HG03039 (cell line): ENCODE results near the gene USP34.
"Not testable (repeated sequence)": the region's sequence is repeated elsewhere in the genome, so short reads cannot be mapped to it uniquely, and the experiment has no call there.

Source experiments
- ATAC-seq: cut with Tn5 transposase; IDR thresholded peaks from one replicate; pipeline ENCODE4 v1.9.1; 2021; ENCODE audit warnings: mild to moderate bottlenecking, moderate library complexity; ENCODE audit not compliant: unreplicated experiment

Gene USP34

DNA sequence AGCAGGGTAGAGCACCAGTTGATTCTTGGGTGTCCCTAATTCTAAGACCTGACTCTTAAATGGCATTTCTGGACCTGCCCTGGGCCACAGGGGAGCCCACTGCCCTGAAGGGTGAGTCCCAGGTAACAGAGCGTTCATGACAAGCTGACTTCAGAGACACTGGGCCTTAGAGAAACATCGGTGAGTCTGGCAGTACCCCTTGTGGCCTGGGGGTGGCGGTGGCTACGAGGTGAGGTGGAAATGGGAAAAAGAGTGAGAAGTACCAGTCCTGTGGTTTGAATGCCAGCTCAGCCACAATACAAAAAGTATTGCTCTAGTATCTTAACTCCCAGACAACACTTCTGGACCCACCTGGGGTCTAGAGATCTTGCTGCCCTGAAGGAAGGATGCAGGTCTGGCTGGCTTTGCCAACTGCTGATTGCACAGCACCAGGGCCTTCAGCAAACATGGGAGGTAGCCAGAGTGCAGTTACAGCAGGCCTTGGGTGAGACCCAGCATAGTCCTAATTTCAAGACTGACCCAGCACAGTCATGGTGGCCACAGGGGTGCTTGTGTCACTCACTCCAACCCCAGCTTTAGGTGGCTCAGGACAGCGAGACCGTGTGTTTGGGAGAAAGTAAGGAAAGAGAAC is 44.5 kb downstream of the USP34 start:
- ATAC-seq, result peak; percentile 72

DNA sequence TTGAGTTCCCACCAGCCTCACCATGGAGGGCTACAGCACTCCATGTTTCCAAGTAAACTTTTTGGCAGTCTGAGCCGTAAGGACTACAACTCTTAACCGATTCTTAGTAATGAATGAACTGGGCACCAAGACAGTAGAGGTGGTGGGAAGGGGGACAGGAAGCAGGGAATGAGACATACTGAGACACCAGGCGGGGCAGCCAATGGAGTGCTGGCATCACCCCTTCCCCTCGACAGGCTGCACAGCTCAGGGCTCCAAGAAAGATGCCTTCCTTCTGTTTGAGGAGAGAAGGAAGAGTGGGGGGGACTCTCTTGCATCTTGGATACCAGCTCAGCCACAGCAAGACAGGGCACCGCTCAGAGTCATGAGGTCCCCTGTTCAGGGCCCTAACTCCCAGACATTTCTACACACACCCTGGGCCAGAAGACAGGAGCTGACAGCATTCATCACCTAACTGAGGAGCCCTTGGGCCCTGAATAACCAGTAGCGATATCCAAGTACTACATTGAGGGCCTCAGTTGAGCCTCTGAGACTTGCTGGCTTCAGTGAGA is 45.2 kb downstream of the USP34 start:
- ATAC-seq, result no peak

- ATAC-seq, result no peak
Measured at GRCh38 chr2:61423714-61424113, 47.2 kb downstream of the USP34 start.

GRCh38 chr2:61421611-61422010 is 49.3 kb downstream of the USP34 start:
- no peak for ATAC-seq

DNA sequence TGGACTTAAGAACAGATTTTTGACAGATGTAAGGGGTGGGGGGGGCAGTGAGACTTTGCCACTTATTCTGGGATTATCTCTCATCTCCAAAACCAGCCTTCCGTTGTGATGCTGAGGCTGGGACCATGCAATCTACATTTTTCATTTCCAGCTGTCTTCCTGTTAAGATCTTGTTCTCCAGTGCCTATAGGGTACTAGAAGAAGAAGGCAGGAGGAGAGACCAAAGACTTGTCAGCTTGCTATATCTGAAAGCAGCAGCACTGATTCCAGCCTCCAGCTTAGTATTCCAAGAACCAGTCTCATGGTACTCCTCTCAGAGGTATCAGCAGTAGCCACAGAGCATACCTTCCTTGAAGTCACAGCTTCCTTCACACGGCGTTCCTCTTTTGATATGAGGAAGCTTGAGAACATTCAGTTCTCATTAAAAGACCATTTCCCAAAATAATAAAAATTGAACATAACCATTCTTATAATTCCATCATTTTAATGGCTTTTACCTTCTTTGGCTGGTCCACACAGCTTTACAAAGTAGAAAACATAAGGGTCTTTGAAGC is 49.8 kb downstream of the USP34 start:
- no peak for ATAC-seq

DNA sequence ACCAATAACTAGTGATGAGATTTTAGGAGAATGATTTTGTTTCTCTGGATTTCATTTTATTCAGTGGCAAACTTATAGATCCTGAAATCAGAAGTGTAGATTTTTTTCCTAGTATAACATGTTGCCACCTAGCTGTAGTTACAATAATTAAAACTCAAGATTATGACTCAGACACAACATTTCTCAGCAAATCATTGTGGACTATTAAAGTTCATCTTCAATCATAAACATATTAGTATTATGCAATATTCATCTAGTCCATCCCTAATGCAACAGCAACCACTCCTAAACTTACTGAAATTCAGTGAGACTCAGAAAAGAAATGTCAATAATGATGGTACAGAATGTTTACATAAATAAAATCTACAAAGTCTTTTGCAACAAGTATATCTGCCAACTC is 51.3 kb downstream of the USP34 start:
- ATAC-seq, result no peak

DNA sequence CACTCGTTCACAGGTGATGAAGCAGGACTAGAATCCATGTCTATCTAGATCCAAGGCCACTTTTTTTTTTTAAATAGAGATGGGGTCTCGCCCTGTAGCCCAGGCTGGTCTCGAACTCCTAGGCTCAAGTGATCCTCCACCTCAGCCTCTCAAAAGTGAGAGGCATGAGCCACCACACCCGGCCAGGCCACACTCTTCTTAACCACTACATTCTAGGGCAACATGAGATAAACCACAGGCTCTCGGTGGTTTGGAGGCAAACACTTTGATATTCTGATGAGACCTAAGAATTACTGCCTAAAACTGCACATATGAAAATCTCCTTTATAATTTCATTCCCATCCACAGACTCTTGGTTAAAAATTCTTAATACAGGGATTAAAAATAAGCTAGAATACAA is 51.8 kb downstream of the USP34 start:
- no peak for ATAC-seq

- ATAC-seq, result no peak
Measured at GRCh38 chr2:61416871-61417645, 53.8 kb downstream of the USP34 start.

DNA sequence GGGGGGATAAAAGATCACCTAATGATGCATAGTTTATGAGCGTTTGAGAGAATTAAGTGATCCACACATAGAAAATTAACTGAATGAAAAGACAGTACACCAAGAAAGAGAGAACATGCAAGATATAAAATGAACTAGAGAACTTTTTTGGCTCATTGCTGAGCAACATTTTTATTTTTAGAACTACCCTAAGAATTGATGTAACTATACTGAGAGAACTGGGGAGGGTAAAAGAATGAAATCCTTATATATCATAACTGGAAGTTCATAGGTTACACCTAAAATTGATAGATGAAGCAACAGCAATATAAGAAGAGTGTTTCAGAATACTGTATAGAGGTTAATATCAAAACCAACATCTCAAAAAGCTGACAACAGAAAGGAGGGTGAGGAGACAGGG is 55.6 kb downstream of the USP34 start:
- no peak for ATAC-seq

DNA sequence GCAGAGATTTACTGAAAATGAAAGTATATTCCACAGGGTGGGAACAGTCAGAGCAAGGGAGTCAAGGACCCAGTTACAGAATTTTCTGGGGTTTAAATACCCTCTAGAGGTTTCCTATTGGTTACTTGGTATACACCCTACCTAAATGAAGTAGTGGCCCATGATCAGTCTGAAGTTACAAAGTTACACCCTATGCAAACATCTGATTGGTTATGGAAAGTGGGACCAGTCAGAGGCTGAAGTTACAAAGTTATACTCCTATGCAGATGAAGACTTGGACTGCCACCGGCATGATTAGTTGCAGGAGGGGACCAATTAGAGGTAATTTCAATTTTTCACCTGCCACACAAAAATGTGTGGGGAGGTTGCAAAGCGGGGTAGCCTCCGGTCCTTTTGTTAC is 56.2 kb downstream of the USP34 start:
- no peak for ATAC-seq

GRCh38 chr2:61411109-61411508 is 59.8 kb downstream of the USP34 start:
- ATAC-seq, result no peak

GRCh38 chr2:61410185-61410584 is 60.7 kb downstream of the USP34 start:
- no peak for ATAC-seq

- no peak for ATAC-seq
Measured at GRCh38 chr2:61405813-61406212, 65.1 kb downstream of the USP34 start.

- ATAC-seq, result no peak
Measured at GRCh38 chr2:61404438-61404837, 66.4 kb downstream of the USP34 start.

DNA sequence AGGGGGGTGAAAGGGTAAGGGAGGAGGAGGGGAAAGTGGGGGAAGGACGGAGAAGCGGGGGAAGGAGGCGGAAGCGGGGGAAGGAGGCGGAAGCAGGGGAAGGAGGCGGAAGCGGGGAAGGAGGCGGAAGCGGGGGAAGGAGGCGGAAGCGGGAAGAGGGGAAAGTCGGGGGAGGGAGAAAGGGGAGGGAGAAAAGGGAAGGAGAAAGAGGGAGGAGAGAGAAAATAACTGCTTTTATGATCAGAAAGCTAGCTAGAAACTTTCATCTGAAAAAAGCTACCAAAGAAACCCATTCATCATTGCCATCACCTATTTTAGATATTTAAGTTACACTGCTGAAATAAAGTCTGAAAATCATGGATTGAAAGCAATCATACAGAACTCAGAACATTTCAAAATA is 72.5 kb downstream of the USP34 start:
- ATAC-seq, result no peak

DNA sequence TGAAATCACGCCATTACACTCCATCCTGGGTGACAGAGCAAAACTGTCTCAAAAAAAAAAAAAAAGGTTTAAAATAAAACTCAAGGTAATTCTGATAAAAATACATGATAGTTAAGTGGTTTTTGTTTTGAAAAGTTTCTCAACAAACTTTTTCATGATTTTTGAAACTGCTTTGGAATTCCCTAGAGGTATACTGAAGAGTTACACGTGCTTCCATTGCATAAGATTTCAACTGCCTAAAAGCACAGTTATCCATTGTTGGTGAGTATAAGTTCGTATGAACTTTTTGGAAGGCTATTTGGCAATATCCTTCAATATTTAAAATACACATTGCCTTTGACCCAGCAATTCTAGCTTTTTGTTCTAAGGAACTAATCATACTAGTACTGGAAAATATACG is 74.9 kb downstream of the USP34 start:
- ATAC-seq, result no peak

DNA sequence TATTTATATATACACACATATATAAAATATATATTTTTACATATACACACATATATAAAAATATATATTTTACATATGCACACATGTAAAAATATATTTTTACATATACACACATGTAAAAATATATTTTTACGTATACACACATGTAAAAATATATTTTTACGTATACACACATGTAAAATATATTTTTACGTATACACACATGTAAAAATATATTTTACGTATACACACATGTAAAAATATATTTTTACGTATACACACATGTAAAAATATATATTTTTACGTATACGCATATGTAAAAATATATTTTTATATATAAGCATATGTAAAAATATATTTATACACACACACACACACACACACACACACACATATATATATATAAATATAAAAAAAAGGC is 83.3 kb downstream of the USP34 start:
- not testable (repeated sequence) for ATAC-seq

GRCh38 chr2:61380882-61381197 is 90.0 kb downstream of the USP34 start:
- ATAC-seq, result not testable (repeated sequence)

GRCh38 chr2:61380056-61380881 is 90.6 kb downstream of the USP34 start:
- ATAC-seq, result no peak

DNA sequence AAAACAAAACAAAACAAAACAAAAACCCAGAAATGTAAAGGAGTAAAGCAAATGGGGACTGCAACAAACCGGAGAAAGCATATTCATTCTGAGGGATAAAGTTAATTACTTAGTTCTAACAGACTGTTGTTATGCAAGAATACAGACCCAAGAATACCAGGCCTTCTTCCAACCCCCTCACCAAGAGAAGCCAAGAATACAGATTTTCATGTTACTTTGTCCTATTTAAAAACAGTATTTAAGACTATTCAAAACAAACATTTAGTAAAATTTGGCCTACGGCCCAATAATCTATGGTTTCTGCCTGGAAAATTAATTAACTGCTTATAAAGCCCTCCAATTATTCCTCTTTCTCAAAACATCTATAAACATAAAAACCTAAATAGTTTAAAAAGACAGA is 91.4 kb downstream of the USP34 start:
- ATAC-seq, result no peak

GRCh38 chr2:61378281-61378680 is 92.6 kb downstream of the USP34 start:
- no peak for ATAC-seq
